CD4-positive, alpha-beta T cell treated with Interleukin-15 for 1 hour (primary cell): ENCODE measurements around the gene BHLHE41.
A peak's percentile ranks its signal among the peaks of the same experiment; 100 is the strongest.

Experiments used
- DNase-seq: peaks from one replicate; pipeline ENCODE4 v3.0.0-alpha.2; 2020

Gene BHLHE41

DNA sequence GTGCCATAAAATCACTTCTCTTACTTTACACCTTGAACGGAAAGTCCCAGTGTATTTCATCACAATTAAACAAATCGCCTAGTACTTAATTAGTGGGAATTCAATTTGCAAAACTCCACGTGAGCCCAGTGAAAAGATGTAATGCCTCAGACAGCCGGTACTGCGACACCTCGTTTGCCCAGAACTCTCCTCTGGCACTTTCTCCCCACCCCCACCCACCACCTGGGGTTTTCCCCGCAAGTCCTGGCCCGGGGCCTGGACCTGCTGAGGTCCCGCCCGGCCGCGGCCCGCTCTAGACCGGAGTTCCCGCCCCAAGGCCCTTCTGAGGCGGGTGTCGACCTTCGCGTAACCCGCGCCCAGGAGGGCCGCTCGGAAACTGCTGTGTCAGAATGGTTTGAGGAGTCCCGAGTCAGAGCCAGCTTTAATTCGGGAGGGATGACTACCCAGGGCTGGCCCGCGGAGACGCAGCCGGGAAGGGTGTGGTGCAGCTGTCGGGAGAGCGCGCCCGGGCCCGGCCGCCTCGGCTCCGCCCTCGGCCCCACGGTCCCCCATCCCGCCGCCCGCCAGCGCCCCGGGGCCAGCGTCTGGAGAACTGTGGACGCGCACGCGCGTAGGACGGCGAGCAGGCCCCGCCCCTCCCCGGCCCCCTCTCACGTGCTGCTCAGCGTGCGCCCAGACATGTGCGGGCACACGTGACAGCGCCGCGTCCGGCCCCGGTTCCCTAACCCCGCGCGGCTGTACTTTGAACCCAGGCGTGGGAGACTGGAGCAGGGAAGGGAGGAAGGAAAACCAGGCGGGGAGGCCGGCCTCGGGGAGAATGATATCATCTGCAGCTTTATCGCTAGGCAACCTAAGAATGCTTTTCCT lies 10.8 kb downstream of the BHLHE41 start:
- DNase-seq: peak; percentile 86

DNA sequence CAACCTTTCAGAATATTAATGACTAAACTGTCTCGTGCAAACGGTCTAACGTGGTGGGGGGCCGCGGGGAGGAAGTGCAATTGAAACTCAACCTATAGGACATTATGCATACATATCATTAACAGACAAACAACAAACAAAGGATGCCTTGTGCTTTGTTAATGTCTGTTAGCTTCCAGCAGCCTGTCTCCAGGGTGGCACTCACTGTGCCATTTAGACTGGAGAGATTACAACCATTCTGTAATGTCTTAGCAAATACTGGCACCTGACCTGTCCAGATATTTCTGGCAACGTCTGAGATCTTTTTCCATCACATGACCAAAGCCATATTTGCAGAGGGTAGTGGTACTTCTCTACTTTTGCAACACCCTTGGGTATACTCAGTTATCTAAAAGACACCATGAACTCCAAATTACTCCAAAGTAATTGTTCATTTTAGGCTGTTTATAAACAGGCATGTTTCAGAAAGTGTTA lies 11.6 kb downstream of the BHLHE41 start:
- DNase-seq: no peak

DNA sequence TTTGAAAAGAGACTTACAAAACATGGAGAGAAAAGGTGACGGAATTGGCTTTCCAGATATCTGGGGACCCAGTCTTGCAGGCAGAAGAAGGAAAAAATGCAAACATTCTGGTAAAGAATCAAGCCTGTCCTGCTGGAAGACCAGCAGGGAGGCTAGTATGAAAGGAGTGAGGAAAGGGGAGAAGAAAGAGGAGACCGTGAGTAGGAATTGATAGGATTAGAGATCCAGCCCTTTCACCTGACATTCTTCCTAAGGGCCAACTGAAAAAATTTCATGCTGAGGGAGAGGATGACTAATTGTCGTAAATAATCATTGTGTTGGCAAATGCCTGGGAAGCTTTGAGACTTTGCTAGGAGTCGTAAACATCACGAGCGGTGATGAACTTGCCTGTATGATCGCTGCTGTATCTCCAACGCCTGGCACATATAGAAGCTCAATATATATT lies 12.1 kb downstream of the BHLHE41 start:
- no peak for DNase-seq

DNA sequence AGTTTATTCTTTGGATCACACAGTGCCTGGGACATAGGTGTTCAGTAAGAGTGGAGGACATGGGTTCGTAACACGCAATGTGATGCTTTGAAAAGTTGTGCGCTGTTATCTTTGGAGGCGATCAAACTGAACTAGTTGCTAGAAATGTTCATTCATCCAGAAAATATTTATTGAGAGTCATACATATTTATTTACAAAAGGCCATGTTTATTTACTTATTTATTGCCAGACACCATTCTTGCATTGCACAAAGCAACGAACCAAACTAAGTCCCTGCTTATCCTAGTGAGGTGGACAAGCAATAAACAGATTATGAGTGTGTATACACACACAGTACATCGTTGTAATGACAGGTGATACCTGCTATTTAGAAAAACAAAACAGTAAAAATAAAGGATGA lies 12.6 kb downstream of the BHLHE41 start:
- no peak for DNase-seq

DNA sequence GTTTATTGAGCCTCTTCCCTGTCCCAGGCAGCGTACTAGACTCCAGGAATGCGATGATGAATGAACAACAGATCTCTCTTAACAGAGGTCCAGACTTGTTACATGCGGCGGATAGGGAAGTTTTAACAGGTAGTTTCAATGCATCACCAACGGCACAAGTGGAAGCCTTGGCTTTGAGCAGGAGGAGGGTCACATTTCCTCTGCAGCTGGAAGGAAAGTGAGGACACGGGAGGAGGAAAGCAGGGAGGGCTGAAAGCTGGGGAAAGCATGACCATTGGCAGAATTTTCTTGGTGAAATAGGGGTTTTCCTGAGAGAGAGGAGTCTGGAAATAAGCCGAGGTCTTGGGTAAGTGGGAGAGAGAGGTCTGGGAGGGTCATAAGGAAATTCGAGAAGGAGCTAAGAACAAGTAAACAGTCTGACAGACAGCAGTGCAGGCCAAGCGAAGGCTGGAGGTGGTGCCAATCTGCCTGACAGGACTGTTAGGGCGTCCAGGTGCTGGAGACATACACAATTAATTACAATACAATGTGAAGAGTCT lies 15.4 kb downstream of the BHLHE41 start:
- DNase-seq: no peak

DNA sequence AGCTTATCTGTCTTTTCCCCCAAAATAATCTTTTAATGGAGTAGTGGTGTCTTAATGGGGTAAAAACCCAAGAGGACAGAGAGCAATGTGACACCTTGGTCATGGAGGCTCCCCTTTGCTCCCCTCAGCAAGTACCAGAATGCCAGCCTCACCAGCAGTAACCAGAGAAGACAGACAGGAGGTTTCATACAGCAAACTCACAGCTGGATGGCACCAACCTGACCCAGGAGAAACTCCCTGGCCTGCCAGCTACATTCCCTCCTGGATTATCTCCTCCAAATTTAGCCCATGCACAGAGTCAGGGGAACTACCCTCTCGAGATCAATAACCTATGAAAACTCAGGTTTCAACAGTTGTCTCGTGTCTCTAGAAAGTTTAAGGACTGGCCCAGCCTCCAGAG lies 15.9 kb downstream of the BHLHE41 start:
- DNase-seq: no peak

DNA sequence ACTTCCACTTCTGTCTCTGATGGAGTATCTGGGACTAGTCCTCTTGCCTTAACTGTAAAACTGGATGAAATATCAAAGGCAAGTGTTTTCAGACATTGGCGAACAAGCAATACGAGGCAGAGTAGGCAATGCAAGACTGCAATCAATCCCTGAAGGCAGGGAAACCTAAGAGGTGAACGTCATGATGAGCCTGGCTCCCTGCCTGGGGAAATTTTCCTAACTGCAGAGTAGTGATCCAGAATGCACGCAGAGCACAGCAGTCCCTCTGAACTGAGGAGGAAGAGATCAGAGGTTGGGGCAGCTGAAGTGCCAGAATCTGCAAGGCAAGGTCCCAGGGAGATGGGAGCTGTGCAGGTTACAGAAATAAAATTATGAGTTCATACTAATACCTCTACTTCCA lies 18.5 kb downstream of the BHLHE41 start:
- DNase-seq: no peak

DNA sequence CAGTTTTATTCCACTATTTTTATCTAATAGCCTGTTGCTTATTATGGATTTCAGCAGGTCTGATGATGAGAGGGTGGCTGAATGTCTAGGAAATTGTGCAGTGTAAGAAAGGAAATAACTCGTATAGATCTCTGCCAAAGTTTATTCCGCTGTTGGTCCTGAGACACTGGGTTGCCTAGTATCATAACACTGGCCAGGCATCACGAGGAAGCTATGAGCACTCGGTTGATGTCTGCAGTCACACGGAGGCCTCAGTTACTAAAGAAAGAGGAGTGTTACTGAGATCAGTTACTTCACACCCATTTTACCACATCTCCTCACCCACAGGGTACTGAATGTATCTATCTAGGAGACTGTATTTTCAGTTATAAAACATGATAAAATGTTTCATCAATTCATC lies 21.9 kb downstream of the BHLHE41 start:
- DNase-seq: no peak

DNA sequence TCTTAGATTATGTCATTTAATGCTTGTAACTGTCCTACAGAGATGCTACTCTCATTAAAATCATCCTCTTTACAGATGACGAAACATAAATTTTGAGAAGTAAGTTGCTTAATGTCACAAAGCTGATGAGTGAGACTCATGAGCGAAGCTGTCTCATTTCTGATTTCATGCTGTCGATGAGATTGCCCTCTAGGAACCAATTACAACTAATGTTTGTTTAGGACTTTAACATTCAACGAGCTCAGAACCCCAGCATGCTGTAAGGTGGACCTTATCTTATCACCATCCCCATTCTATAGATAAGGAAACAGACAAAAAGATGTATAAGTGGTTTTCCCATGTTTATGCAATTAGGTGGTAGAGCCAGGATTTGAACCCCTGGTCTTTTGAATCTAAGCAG lies 23.1 kb downstream of the BHLHE41 start:
- DNase-seq: no peak

DNA sequence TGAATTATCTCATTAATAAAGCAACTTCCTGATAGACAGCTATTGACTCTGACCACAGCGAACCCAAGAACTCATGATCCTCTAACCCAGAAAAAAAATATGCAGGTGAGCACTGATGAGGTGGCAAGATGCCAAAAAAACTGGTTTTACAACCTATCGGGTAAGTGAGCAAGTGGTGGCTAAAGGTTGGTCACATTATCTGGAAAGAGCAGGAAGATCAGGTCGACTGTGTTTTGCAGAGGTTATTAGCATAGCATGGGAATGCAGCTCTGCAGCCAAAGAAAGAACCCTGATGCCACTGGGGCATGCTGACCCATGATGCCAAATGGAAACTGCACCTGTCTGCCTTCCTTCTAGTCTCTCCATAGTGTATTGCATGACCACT lies 23.5 kb downstream of the BHLHE41 start:
- DNase-seq: no peak

DNA sequence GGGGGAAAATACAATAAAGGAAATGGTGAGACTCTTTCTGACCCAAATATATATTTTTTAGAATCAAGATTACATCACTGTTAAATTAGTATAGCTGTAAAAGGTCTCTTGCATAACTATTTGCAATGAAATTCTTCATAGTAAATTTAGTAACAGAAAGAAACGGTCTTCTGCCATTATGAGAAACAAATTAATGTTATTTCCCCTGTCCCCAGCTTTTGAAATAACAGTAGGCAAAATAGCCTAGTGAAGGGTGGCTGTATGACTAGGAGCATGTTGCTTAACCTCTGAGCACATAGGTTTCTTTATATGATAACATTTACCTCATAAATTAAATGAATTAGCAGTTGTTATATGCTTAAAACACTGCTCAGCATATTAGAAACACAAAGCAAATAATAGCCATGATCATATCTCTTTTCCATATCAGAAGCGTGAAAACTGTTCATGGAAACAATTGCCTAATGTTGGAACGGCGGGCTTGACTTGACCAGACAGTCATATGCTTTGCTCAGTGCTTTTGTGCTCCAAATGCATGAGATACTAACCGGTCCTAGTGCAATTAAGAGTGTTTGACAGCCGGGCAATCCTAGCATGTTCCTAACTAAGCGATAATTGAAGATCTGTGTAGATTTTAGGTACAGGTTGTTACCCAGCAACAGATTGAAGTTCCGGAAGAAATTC lies 24.0 kb downstream of the BHLHE41 start:
- no peak for DNase-seq

DNA sequence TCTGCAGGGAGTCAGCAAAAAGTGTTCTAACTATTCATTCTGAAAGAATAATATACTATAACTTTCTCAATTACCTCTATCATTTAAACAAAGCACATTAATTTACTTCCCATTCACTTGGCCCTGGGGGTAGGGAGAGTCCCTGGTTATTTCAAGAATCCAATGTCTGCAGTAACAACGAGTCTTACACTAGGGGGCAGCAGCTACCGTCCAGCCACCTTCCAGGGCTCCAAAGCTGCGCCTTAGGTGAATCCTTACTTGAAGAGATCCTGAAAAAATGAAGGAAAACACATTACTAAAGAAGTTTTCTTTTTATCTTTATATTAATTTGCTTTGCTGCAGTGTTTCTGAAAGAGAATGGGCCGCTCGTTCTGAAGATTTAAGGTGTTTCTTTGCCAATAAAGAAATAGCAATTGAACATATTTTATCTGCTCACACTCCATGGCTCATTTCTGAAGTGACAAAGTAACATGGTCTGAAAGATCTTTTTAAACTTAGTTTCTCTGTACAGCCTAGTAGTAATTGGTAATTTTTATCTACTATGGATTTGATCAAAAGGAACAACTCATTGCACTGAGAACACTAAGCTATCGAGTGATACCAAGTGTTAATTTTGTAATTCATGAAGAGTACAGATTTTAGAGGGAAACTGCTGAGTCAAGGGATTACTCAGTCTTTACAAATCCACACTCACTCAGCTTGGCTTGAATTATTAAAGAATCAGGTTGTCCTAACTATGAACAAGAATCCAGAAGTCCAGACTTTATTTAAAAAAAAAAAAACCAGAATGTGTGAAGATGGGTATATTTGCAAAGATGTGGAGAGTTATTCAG lies 27.6 kb downstream of the BHLHE41 start:
- peak; percentile 52 for DNase-seq

DNA sequence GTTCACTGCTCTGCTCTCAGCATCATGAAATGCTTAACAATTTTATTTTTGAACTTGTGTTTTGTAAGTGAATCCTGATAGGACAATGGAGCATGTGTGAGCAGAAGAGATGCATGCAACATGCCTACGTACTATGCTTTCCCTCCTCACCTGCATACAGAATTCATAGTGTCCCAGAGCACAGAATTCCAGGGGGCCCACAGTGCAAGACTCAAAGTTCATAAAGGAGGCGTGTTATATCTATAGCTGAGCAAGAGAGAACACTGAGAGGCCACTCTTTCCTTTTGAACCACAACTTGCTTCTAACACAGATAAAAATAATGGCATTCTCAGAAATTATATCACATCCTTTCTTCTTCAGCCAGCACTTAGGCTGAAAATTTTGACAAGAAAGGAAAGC lies 28.8 kb downstream of the BHLHE41 start:
- no peak for DNase-seq

DNA sequence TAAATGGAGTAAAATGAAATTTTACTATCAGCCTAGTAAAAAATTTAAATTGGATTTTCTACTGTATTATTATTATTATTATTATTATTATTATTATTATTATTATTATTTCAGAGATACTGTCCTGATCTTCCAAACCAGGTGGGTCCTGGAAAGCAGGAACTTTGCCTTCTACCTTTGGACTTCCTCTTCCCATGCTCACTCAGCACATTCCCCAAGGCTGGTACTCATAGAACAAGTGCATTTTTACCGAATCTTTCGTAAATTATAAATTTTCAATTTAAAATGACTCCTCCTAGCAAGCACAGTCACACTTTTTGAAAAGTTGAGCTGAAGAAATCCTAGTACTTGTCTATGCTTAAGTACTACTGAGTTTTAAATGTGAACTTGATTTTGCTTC lies 29.7 kb downstream of the BHLHE41 start:
- no peak for DNase-seq

DNA sequence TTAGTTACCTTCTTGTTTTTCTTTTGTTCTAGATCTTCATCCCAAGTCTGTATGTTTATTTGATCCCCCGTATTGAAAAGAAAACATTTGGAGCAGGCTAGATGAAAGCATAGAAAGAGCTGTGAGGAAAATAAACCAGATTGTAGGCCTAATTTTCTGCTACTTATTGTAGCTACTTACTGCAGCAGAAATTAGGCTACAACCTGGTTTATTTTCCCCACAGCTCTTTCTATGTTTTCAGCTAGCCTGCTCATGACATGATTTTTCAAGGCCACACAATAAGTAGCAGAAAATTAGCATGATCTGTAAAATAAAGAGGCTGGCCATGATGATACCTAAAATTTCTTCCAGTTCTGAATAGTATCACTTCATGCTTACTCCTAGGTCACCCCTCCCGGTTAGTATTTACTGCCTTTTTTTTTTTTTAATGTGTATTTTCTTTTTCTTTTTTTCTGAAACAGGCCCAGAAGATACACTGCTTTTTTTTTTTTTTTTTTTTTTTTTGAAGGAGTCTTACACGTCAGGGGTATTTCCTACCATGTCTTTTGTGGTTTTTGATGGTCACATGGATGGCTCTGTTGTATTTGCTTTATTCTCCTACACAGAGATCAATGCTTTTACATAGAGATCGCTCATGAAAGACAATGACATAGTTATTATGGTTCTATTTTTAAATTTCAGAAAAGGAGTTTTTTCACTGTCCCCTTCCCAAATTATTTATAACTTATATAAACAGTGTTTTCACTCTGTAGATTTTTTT lies 32.3 kb downstream of the BHLHE41 start:
- no peak for DNase-seq

DNA sequence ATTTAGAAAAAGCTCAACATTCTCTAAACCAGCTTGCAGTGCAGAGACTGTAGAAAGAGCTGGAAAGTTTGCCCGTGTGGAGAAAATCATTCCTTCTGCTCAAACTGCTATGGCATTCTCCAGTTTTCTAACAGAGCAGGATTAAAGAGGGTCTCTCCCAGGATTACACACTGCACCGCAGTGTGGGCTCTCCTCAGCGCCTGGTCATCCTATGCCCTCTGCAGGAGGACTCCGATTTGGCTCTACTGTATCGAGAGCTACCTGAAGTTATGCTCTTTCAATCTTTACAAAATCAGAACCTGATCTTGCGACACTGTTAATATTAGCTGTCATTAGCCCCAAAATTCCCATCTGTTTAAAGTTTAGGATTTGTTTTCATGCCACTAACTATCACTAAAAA lies 33.0 kb downstream of the BHLHE41 start:
- no peak for DNase-seq

DNA sequence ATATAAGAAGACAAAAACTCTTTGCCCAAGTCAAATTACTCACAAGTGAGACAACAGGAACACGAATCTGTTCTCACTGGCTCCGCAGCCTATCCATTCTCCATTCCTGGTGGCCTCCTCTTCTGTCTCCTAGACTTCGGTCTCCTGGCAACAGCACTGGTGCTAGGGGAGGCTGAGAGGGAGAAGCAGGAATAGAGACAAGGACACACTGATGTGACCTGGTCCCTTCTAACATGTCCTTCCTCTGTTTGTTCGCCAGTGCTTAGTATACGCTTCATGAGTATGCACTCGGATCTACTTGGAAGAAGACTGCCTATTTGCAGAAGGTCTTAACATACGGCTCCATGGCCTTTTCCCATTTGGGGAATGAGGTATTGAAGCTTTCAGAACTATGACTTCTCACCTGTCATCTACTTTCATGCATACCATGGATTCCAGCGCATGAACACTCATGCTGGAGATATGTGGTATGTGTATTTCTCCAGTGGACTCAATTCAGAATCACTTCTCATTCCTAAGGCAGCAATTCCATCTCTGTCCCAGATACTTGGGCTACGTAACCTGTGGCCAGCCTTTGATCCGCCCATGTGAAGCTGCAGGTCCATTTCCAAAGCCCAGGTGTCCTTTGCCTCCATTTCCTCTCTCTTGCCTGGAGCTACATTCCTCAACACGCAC lies 33.9 kb downstream of the BHLHE41 start:
- DNase-seq: no peak

DNA sequence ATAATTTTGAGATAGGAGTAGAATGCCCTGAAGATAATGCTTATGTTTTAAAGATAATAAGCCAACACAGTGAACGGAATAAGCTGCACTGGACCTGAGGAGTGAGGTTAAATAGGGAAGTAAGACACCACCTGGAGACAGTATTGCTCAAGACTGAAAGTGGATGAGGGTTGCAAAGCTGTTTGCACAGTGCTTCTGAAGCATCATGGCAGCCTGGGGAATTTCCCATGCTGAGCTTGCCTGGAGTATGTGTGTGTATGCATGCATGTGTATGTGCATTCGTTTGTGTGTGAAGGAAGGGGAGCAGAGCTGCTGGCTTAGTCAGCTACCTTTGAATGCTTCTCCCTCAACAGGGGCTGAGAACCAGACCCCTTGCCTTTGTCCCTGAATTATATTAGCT lies 35.8 kb downstream of the BHLHE41 start:
- no peak for DNase-seq

DNA sequence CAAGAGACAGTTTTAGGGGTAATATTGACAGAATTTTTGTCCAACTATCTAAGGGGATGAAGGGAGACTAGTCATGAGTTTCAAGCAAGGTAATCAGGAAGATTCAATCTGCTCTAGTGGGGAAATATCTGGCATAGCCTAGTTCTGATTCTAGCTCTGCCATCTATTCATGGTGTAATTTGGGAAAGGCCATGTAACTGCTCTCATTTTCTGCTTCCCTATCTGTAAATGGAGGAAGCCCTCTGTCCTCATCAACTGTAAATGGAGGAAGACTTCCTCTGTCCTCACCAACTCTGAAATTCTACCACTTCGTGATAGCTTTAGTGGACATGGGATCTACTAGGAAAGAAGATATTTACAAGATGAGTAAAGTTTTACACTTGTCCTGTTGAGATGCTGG lies 37.9 kb downstream of the BHLHE41 start:
- DNase-seq: no peak

DNA sequence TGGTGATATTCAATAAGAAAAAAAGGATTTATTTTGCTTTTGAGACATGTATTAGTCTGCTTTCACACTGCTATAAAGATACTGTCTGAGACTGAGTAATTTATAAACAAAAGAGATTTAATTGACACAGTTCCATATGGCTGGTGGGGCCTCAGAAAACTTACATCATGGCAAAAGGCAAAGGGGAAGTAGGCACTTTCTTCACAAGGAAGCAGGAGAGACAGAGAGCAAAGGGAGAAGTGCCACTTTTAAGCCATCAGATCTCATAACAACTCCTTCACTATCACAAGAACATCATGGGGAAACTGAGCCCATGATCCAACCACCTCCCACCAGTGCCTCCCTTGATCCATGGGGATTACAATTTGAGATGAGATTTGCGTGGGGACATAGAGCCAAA lies 43.9 kb downstream of the BHLHE41 start:
- no peak for DNase-seq

DNA sequence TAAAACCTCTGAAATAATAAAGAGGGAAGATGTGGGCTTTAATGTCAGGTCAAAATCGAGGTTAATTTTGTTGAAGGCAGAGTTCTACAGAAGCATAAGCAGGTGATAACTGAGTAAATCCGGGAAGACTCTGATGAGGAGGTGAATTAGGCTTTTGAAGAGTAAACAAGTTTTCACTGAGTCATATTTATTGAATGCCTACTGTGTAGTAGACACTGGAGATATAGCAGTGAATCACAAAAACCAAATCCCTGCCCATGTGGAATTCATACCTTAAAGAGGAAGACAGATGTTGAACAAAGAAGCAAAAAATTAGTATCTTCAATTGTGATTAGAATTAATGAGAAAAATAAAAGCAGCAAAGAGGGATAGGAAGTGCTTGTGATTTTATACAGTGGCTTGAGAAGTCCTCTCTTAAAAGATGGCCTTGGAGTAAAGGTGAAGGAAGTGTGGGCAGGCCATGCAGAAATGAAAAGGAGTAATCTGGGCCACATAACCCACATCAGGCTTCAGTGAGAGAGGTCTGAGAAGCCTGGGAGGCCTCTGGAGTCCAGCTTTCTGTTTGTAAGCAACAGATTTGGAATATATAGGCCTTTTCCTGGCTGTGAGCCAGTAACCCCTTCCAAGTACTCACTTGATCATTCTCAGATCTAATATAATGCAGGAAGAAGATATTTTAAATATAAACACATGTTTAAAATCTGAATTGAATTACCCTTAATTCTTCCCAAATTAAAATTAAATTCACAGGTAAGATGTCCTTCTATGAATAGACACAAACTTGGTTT lies 46.7 kb downstream of the BHLHE41 start:
- DNase-seq: no peak
